Measurements from ENCODE around the gene DGKD. TPM values are rescaled to one million over a fixed set of nuclear protein-coding genes. Genes with fewer than 3 reads are reported as not detected.

The DGKD gene
- total RNA-seq, 1 donor = 16.0 TPM

DNA sequence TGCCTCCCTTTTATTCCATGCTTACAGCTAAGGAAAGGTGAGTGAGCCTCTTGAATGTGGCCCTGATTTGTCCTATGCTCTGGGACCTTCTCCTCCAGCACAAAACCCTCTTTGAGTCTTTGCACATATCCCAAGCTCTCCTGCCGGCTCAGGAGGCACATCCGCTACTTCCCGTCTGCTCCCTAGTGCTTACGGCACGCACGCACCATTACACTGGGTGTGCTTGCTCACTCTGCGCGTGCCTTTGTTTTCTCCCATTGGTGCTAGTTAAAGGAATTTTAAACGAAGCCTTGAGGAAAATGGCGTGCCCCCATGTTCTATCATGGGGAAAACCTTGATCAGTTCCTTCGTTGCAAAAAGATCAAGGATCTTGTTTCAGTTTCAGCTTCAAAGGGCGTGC, 7.9 kb upstream of the DGKD start:
- TF ChIP-seq, protein P1, sequence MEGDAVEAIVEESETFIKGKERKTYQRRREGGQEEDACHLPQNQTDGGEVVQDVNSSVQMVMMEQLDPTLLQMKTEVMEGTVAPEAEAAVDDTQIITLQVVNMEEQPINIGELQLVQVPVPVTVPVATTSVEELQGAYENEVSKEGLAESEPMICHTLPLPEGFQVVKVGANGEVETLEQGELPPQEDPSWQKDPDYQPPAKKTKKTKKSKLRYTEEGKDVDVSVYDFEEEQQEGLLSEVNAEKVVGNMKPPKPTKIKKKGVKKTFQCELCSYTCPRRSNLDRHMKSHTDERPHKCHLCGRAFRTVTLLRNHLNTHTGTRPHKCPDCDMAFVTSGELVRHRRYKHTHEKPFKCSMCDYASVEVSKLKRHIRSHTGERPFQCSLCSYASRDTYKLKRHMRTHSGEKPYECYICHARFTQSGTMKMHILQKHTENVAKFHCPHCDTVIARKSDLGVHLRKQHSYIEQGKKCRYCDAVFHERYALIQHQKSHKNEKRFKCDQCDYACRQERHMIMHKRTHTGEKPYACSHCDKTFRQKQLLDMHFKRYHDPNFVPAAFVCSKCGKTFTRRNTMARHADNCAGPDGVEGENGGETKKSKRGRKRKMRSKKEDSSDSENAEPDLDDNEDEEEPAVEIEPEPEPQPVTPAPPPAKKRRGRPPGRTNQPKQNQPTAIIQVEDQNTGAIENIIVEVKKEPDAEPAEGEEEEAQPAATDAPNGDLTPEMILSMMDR (IDR thresholded peaks at IDR 0.05; ENCODE audit: insufficient read depth, low read depth, low read length) = no peak

DNA sequence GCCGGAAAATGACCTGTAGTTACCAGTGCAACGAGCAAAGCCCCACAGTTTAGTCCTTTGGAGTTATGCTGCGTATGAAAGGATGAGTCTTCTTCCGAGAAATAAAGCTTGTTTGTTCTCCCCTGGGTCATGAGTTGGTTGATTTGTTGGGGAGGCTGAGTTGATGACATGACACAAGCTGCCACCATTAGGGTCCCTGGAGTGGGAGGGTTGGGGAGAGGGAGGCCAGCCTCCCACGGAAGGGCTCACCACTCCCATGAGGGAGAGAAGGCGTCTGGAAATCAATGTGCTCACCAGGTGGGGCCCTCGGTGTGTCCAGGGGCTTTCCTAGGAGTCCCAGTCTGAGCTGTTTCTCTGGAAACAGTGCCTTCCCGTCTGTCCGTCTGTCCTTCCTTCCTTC, 7.4 kb upstream of the DGKD start:
- no peak overlapping the region for H3K4me3 ChIP-seq (ENCODE audit: low read depth, low read length)
- TF ChIP-seq, protein P1 (IDR thresholded peaks at IDR 0.05; ENCODE audit: insufficient read depth, low read depth, low read length) = no peak
- DNase-seq (ENCODE audit: low read depth) = no peak

More for the DNA sequence above, 7.9 kb upstream of the DGKD start:
- no peak for DNase-seq (ENCODE audit: low read depth)
- H3K4me3 ChIP-seq (ENCODE audit: low read depth, low read length) = no peak overlapping the region

DNA sequence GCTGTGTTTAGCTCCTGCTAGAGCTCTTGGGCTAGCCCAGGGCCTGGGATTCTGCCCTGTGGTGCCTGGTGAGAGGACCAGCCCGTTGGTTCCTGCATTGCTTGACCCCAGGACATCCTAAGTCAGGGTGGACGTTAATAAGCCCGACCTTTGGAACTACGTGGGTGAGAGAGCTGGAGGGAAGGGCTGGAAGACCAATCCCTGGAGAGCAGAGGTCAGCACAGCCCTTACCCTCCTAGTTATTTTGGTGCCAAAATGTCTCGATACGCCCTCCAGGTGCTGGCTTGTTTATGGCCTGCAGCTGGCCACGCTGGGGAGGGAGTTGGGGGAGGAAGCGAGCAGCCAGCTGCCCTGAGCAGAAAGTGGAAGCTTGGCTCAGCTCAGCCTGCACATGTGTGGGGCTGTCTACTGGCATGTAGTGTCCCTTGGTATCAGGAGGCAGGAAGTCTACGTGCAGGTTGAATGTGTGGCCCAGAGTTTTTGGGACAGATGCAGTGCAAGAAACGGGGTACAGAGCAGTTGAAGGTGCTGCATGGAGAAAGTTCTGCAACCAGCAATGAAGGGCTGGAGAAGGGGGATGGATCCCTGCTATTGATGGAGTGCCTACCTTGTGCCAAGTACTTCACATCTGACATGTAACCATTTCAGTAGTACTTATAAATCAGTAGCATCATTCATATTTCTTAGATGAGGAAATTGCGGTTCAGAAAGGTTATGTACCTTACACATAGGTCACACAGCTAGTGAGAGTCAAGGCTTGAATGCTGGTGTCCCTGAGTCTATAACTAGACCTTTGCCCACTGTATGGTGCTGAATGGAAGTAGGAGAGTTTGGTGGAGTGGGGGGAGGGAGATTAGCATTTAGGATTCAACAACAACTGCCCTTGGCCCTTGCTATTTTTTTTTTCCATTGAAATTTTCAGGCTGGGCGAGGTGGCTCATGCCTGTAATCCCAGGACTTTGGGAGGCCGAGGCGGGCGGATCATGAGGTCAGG, 5.0 kb upstream of the DGKD start:
- DNase-seq (ENCODE audit: low read depth) = peak; percentile 61
- TF ChIP-seq, protein P1 (IDR thresholded peaks at IDR 0.05; ENCODE audit: insufficient read depth, low read depth, low read length) = no peak
- H3K4me3 ChIP-seq (ENCODE audit: low read depth, low read length) = no peak overlapping the region

- no peak overlapping the region for H3K4me3 ChIP-seq (ENCODE audit: low read depth, low read length)
- DNase-seq (ENCODE audit: low read depth) = peak; percentile 80
- TF ChIP-seq, protein P1 (IDR thresholded peaks at IDR 0.05; ENCODE audit: insufficient read depth, low read depth, low read length) = peak; percentile 2
These were observed 3.6 kb upstream of the DGKD start for GRCh38 chr2:233350708-233351107.

- TF ChIP-seq, protein P1 (IDR thresholded peaks at IDR 0.05; ENCODE audit: insufficient read depth, low read depth, low read length) = no peak
- no peak overlapping the region for H3K4me3 ChIP-seq (ENCODE audit: low read depth, low read length)
- no peak for DNase-seq (ENCODE audit: low read depth)
These were observed 2.9 kb upstream of the DGKD start for GRCh38 chr2:233351423-233351822.

- DNase-seq (ENCODE audit: low read depth) = no peak
- no peak overlapping the region for H3K4me3 ChIP-seq (ENCODE audit: low read depth, low read length)
- TF ChIP-seq, protein P1 (IDR thresholded peaks at IDR 0.05; ENCODE audit: insufficient read depth, low read depth, low read length) = no peak
These were observed 2.0 kb upstream of the DGKD start for GRCh38 chr2:233352141-233352842.
